LNCaP clone FGC (cell line): ENCODE data around the gene CCDC187.

ENCODE experiments used
- DNase-seq: peaks from one replicate; pipeline ENCODE4 v3.0.0-alpha.2; 2011; ENCODE audit warnings: low read depth
- H3K4me3 ChIP-seq: 2 replicates; pipeline ENCODE4 v1.5.1; 2011; ENCODE audit warnings: mild to moderate bottlenecking, low read depth, low read length, control low read depth
- TF ChIP-seq, protein P1 (sequence below): IDR thresholded peaks from 2 replicates; pipeline ENCODE4 v1.5.1; 2012; ENCODE audit warnings: mild to moderate bottlenecking; ENCODE audit not compliant: control insufficient read depth, insufficient read depth; ENCODE audit errors: extremely low read depth

The CCDC187 gene

DNA sequence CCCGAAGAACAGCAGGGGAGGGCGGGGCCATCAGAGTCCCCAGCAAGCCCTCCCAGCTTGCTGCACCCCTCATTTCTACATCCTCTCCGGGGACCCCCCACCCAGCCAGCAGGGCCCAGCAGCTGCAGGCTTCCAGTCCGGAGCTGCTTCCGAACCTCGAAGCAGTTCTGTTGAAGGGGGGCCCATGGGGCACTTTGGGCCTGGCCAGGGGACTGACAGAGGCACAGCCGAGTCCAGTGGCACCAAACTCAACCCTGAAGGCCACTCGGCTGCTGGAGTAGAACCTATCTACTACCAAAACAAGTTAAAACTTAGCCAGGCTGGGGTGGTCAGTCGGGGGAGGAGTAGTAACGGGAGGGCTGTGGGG lies 8.1 kb upstream of the CCDC187 start:
- TF ChIP-seq, protein P1, sequence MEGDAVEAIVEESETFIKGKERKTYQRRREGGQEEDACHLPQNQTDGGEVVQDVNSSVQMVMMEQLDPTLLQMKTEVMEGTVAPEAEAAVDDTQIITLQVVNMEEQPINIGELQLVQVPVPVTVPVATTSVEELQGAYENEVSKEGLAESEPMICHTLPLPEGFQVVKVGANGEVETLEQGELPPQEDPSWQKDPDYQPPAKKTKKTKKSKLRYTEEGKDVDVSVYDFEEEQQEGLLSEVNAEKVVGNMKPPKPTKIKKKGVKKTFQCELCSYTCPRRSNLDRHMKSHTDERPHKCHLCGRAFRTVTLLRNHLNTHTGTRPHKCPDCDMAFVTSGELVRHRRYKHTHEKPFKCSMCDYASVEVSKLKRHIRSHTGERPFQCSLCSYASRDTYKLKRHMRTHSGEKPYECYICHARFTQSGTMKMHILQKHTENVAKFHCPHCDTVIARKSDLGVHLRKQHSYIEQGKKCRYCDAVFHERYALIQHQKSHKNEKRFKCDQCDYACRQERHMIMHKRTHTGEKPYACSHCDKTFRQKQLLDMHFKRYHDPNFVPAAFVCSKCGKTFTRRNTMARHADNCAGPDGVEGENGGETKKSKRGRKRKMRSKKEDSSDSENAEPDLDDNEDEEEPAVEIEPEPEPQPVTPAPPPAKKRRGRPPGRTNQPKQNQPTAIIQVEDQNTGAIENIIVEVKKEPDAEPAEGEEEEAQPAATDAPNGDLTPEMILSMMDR, result no peak
- no peak overlapping the region for H3K4me3 ChIP-seq
- DNase-seq, result no peak

DNA sequence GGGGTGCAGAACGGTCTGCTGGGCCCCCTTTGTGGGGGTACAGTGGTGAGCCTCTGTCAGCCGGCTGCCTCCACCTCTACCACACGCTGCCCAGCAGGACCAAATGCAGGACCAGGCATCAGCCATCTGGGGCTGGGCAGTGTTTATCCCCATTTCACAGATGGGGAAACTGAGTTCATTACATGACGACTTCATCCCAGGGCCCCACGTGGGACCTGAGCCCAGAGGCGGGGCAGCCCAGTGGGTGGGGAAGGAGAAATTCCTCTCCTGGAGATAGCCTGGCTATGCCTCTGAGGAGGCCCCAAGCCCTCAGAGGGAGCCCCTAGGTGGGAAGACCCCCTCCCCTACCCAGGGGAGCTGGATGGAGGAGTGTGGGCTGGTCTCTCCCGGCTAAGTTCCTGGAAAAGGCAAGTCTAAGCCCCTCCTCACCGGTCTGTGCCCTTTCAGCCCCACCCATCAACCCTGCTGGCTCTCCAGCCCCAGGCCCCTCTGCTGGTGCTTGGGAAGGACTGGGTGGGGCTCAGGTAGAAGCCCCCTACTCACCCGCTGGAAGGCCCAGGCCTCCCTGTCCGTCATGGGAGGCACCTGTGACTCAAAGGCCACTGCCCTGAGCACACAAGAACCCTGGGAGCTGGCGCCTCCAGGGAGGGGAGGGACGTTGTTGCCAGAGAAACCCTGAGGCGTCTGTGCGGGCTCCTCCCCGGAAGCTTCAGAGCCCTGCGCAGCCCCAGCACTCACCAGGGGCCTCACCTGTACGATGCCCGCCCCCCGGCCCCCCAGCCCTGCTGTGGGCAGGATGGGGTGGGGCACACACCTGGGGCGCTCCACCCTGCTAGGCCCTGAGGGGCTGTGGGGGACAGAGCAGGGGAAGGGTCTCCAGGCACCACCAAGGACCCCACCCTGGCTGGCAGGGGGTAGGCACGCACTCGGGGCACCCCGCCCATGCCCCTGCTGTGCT lies 7.4 kb upstream of the CCDC187 start:
- no peak overlapping the region for H3K4me3 ChIP-seq
- TF ChIP-seq, protein P1, result no peak
- DNase-seq, result no peak

DNA sequence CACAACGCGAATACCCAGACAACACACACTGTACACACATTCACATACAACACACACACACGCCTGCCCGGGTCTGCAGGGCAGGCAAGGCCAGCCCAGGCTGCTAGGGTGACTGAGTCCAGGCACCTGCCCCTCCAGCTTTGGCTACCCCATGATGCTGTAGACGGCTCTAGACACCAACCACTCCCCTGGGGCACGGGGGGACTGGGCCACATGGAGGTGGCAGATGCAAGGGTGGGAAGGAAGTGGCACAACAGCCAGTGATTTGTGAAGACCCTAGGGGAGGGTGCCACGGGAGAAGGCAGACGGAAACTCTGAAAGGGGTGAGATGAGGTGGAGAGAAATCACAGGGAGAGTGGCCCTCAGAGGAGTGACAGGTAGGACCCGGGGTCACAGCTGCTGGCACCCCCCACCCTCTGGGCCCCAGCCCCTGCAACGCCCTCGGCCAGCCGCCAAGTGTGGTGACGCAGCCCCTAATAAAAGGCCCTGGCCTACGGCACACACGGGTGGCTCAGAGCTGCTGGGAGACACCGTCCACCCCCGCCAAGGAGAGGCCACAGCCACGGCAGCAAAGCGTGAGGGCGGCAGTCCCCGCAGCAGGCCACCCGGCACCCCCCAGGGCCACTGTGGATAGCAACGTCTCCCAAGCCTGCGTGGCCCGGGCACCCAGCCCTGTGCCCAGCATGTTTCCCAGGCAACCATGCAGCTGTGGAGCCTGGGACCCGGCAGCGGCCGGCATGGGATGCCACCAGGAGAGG lies 6.6 kb upstream of the CCDC187 start:
- TF ChIP-seq, protein P1, result no peak

DNA sequence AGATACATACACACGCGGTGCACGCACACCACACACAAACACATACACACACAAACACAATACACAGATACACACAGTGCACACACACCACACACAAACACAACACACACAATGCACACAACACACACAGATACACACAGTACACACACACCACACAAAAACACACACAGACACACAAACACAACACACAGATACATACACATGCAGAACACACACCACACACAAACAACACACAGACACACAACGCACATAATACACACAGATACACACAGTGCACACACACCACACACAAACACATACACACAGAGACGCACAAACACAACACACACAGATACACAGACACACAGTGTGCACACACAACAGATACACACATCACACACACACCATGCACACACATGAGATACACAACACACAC lies 5.9 kb upstream of the CCDC187 start:
- TF ChIP-seq, protein P1, result no peak
- no peak for DNase-seq
- H3K4me3 ChIP-seq, result no peak overlapping the region

More for the DNA sequence above, 6.6 kb upstream of the CCDC187 start:
- DNase-seq, result no peak
- no peak overlapping the region for H3K4me3 ChIP-seq

DNA sequence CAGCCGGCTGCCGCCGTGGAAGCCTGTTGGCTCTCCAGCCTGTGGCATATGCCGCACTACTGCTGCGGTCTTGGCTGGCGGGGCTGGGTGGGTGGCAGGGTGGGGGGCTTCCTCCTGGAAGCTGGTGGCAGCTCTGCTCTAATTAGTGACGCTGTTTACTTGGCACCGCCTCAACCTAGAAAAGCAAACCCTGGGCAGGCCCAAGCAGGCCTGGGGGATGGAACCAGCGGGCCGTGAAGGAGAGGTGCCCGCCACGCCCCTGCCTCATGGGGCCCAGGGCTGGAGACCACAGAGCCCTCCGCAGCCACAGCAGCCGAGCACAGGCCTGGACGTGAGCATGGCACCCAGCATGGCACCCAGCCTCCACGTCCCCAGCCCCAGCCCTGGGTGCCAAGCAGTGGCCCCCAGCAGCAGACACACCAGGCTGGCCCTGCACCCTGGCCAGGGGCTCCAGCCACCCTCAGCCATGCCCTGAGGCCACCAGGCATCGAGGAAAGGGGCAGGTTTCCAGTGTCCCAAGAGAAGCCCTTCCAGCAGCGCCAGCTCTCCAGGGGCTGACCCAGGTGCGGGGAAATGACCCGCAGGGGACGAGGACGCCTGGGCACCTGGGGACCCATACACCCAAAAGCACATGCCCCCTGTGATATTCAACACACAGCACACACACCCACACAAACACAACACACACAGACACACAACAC lies 5.4 kb upstream of the CCDC187 start:
- no peak overlapping the region for H3K4me3 ChIP-seq
- TF ChIP-seq, protein P1, result no peak
- DNase-seq, result no peak

DNA sequence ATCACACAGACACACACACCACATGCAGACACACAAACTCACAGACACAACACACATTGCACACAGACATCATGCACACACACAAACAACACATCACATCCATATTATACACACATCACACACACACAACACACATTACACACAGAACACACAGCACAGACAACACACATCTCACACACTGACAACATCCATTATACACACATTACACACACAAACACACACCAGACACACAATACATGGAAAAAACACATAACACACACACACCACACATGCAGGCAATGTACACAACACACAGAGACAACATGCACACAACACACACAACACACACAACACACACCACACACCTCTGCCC lies 4.8 kb upstream of the CCDC187 start:
- TF ChIP-seq, protein P1, result no peak
- DNase-seq, result no peak
- no peak overlapping the region for H3K4me3 ChIP-seq
